Naive thymus-derived CD4-positive, alpha-beta T cell (primary cell): ENCODE data around the gene TMEM72. TPM values are rescaled to one million over a fixed set of nuclear protein-coding genes. Genes with fewer than 3 reads are reported as not detected.

Experiments
- ATAC-seq: fragments of 150-1000 bp; cut with Tn5 transposase; 2 replicates; pipeline ENCODE4 v1.10.0; 2021; ENCODE audit warnings: mild to moderate bottlenecking, moderate library complexity
- CTCF ChIA-PET: fragments of 350-600 bp; sonication (Branson Sonifier 250); formaldehyde crosslinking; loops from one replicate; lab custom pipeline; 2021; ENCODE audit warnings: antibody characterized with exemption; lab: Charles Lee
- POLR2A ChIA-PET: fragments of 350-600 bp; sonication (Branson Sonifier 250); formaldehyde crosslinking; loops from one replicate; lab custom pipeline; 2021; ENCODE audit warnings: antibody characterized with exemption, inconsistent platforms; lab: Charles Lee
- DNase-seq, 9 donors: peaks; one replicate each; pipeline versions ENCODE4 v3.0.0 to v3.0.0-alpha.2; 2020 to 2022; ENCODE audit warnings: mixed read lengths in 1 of 9
- H3K27ac ChIP-seq: one replicate; pipeline ENCODE4 v1.7.0; 2013; ENCODE audit warnings: mild to moderate bottlenecking, low read depth, low read length, moderate library complexity
- H3K27me3 ChIP-seq, 2 donors: one replicate each; pipeline ENCODE4 v1.7.0; 2013; ENCODE audit warnings: low read length in 2 of 2, mild to moderate bottlenecking in 2 of 2, moderate library complexity in 2 of 2; ENCODE audit not compliant: control insufficient read depth in 2 of 2, insufficient read depth in 2 of 2
- H3K36me3 ChIP-seq, 3 experiments: 1 replicate in 2 of 3; 2 replicates in 1 of 3; pipeline ENCODE4 v1.7.0; 2013; ENCODE audit warnings: low read length in 3 of 3, mild to moderate bottlenecking in 3 of 3, moderate library complexity in 1 of 3; ENCODE audit not compliant: insufficient read depth in 3 of 3, control insufficient read depth in 2 of 3
- H3K4me1 ChIP-seq, 2 donors: one replicate each; pipeline ENCODE4 v1.7.0; 2013; ENCODE audit warnings: low read length in 2 of 2, mild to moderate bottlenecking in 2 of 2, moderate library complexity in 1 of 2; ENCODE audit not compliant: control insufficient read depth in 2 of 2, insufficient read depth in 2 of 2
- H3K4me3 ChIP-seq: 2 replicates; pipeline ENCODE4 v1.7.0; 2013; ENCODE audit warnings: mild to moderate bottlenecking, low read length
- H3K9me3 ChIP-seq, 3 experiments: 1 replicate in 2 of 3; 2 replicates in 1 of 3; pipeline ENCODE4 v1.7.0; 2013; ENCODE audit warnings: low read length in 3 of 3; ENCODE audit not compliant: control insufficient read depth in 2 of 3
- H3K27ac Mint-ChIP-seq, 9 donors: one replicate each; pipeline ENCODE4 v1.8.0; 2020 to 2022; ENCODE audit warnings: mixed read lengths in 9 of 9, mild to moderate bottlenecking in 8 of 9, moderate library complexity in 5 of 9, inconsistent platforms in 2 of 9
- H3K27me3 Mint-ChIP-seq, 5 donors: one replicate each; pipeline ENCODE4 v1.8.0; 2021 to 2022; ENCODE audit warnings: mixed read lengths in 5 of 5, mild to moderate bottlenecking in 1 of 5
- H3K36me3 Mint-ChIP-seq, 5 donors: one replicate each; pipeline ENCODE4 v1.8.0; 2020 to 2022; ENCODE audit warnings: mixed read lengths in 5 of 5, mild to moderate bottlenecking in 3 of 5, inconsistent platforms in 1 of 5
- H3K4me1 Mint-ChIP-seq, 7 donors: one replicate each; pipeline ENCODE4 v1.8.0; 2020 to 2022; ENCODE audit warnings: mixed read lengths in 7 of 7, mild to moderate bottlenecking in 3 of 7, inconsistent platforms in 1 of 7
- H3K4me3 Mint-ChIP-seq, 10 donors: one replicate each; pipeline ENCODE4 v1.8.0; 2020 to 2022; ENCODE audit warnings: mild to moderate bottlenecking in 10 of 10, mixed read lengths in 10 of 10, moderate library complexity in 6 of 10, inconsistent platforms in 2 of 10
- H3K9me3 Mint-ChIP-seq, 11 donors: one replicate each; pipeline ENCODE4 v1.8.0; 2020 to 2022; ENCODE audit warnings: mixed read lengths in 11 of 11, mild to moderate bottlenecking in 4 of 11, inconsistent platforms in 1 of 11, moderate library complexity in 1 of 11
- intact Hi-C, 2 donors: fragments of 100-400 bp; cut with micrococcal nuclease; formaldehyde crosslinking; loops; one replicate each; pipeline ENCODE4 v1.15.1; 2023
- polyA plus RNA-seq, 2 donors: library from polyadenylated mRNA; unstranded; fragments of 300-500 nt; fragmentation: Illumina TruSeq; gene quantifications; one replicate each; pipeline ENCODE4 v1.2.3, GENCODE V29; 2021
- total RNA-seq, 6 experiments: library from RNA in 5 of 6; stranded (reverse) in 5 of 6; gene quantifications; 1 replicate in 5 of 6; 2 replicates in 1 of 6; pipeline ENCODE4 v1.2.3 and lab custom pipeline; 2021 to 2026

Gene TMEM72
- total and polyA plus RNA-seq, 7 experiments from 2014 or later: not detected

DNA sequence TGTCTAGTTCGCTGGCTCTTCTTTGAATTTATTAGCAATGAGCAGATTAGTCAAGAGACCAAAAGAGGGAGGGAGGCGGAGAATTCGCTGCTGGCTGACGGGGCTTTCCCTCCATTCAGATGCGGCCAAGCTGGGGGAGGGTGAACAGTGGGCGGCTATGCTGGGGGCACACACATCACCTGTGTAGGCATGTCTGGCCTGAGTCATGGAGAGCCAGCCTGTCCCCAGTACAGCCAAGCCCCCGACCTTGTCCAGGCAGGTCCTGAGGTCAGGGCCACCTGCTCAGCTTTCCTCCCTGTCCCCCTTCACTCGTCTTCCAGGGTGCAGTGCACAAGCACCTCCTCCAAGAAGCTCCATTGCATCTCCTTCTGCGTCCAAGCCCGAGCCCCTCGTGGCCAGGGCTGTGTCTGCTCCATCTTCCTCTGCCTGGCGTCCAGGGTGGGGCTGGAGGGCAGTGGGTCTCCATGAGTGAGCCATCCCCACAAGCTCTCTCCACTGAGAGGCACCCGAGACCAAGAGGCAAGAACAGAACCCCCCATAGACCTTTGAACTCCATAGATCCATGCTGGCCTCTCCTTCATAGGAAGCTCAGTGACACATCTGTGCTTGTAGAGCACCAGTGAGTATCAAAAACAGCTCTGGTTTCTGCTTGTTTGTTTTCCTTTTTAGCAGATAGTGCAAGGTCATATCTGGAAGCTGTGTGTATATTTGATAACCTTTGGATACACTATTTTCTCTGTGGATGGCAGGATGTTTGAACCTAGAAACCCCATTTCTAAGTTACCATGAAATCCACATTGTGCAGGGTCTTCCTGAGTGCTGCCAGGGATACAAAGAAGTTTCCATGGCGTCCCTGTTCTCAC lies 69.4 kb downstream of the TMEM72 start:
- POLR2A ChIA-PET: no interaction called here

DNA sequence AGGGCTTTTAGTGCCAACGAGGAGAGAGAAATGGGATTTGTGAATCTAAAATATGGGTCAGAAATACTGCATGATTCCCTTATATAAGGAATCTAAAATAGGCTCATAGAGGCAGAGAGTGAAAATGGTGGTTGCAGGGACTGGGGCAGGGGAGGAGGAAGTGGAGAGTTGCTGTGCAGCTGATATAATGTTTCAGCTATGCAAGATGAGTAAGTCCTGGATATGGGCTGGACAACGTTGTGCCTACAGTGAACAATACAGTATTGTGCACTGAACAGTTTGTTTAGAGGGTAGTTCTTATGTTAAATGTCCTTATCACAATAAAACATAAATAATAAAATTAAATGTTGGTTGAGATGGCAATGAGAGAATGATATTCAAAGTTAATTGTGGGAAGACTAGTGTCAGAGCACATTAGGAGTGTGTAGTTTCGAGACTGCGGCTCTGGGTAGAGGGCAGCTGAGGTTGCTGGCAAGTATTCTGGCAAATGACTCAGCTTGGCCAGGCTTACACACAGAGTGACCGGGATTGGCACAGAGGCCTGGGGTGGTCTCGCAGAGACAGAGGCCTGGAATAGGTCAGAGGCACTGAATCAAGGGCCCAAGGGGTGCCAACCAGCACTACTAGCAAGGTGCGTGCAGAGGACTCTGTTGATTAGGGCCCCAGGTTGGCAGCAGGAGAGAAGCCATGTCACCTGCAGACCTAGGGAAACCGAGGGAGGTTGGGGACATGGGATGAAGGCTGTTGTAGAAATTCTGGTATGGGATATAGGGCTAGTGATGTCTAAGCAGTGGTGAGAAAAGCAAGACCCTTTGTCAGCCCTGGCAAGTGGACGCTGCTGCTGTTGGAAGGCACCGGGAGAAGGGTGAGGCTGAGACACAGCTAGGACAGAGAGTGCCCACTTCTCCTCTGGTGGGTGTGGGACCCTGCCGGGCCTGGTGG lies 70.3 kb downstream of the TMEM72 start:
- DNase-seq: no peak
- Histone ChIP-seq H3K36me3 (no peaks in the 10 kb centered on the region), H3K27ac (no peak overlapping the region), H3K4me1 (peaks cover 0 to 10% of the 10 kb centered on the region in 2 donors), H3K27me3 (no peaks in the 10 kb centered on the region), H3K4me3 (no peak overlapping the region), H3K9me3 (no peaks in the 10 kb centered on the region)
- H3K4me3 Mint-ChIP-seq: no peak overlapping the region
- POLR2A ChIA-PET: no interaction called here
- H3K27me3 Mint-ChIP-seq: no peaks in the 10 kb centered on the region
- no peak for ATAC-seq
- CTCF ChIA-PET: interaction anchor here (0.6 to 0.7 kb wide), 2 partner anchors 49 to 94 kb away, joined by 3 read pairs; no protein-coding TSS in a partner anchor
- peaks cover 0 to 36% (median 14%) of the 10 kb centered on the region in 7 donors for H3K4me1 Mint-ChIP-seq
- intact Hi-C loops: no loop called here
- no peaks in the 10 kb centered on the region for H3K9me3 Mint-ChIP-seq
- H3K36me3 Mint-ChIP-seq: peaks cover 0 to 5% (median 0%) of the 10 kb centered on the region in 5 donors
- H3K27ac Mint-ChIP-seq: peak overlapping the region in 3 of 9 donors; percentile 4 to 39 (median 28)

More for the DNA sequence above, 69.4 kb downstream of the TMEM72 start:
- DNase-seq (no peak), ATAC-seq (no peak)
- H3K9me3 ChIP-seq: no peaks in the 10 kb centered on the region
- H3K36me3 Mint-ChIP-seq: peaks cover 0 to 5% (median 0%) of the 10 kb centered on the region in 5 donors
- no peak overlapping the region for H3K27ac ChIP-seq
- peak overlapping the region in 4 of 9 donors; percentile 4 to 39 (median 24) for H3K27ac Mint-ChIP-seq
- CTCF ChIA-PET: interaction anchor here (0.6 to 0.7 kb wide), 2 partner anchors 48 to 93 kb away, joined by 3 read pairs; no protein-coding TSS in a partner anchor
- no peak overlapping the region for H3K4me3 Mint-ChIP-seq
- H3K27me3 Mint-ChIP-seq: no peaks in the 10 kb centered on the region
- H3K36me3 ChIP-seq: no peaks in the 10 kb centered on the region
- no peak overlapping the region for H3K4me3 ChIP-seq
- H3K9me3 Mint-ChIP-seq: no peaks in the 10 kb centered on the region
- intact Hi-C loops: no loop called here
- no peaks in the 10 kb centered on the region for H3K27me3 ChIP-seq
- H3K4me1 Mint-ChIP-seq: peaks cover 0 to 36% (median 14%) of the 10 kb centered on the region in 7 donors
- peaks cover 0 to 10% of the 10 kb centered on the region in 2 donors for H3K4me1 ChIP-seq

DNA sequence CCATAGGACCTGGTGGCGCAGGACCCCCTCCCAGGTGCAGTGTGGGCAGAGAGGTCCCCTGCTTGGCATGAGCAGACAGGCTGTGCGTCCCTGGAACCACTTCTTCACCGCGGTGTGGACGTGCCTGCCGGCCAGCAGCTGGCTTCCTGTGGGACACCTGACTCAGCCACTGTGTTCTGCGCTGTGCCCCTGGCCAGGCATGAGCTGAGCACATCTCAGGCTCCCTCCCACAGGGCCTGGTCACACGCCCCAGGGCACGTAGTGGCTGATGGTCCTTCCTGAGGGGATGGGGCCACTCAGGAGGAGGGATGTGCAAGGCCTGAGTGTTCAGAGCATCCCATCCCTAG lies 71.0 kb downstream of the TMEM72 start:
- Histone ChIP-seq H3K36me3 (no peaks in the 10 kb centered on the region), H3K4me1 (peaks cover 0 to 10% of the 10 kb centered on the region in 2 donors), H3K9me3 (no peaks in the 10 kb centered on the region), H3K27me3 (no peaks in the 10 kb centered on the region), H3K27ac (no peak overlapping the region), H3K4me3 (no peak overlapping the region)
- H3K9me3 Mint-ChIP-seq: no peaks in the 10 kb centered on the region
- no peak overlapping the region for H3K4me3 Mint-ChIP-seq
- no peak overlapping the region for H3K27ac Mint-ChIP-seq
- intact Hi-C loops: no loop called here
- peaks cover 0 to 38% (median 11%) of the 10 kb centered on the region in 7 donors for H3K4me1 Mint-ChIP-seq
- no peak for ATAC-seq
- H3K36me3 Mint-ChIP-seq: peaks cover 0 to 5% (median 0%) of the 10 kb centered on the region in 5 donors
- H3K27me3 Mint-ChIP-seq: no peaks in the 10 kb centered on the region
- DNase-seq: no peak
- ChIA-PET POLR2A (no interaction called here), CTCF (interaction anchor here (0.7 kb wide), 1 partner anchor 1753 kb away, joined by 3 read pairs; no protein-coding TSS in a partner anchor)

- no peak overlapping the region for H3K4me3 ChIP-seq
- no peaks in the 10 kb centered on the region for H3K27me3 ChIP-seq
- DNase-seq: no peak
- no peaks in the 10 kb centered on the region for H3K9me3 ChIP-seq
- no peak for ATAC-seq
- intact Hi-C loops: no loop called here
- Mint-ChIP-seq H3K27ac (no peak overlapping the region), H3K9me3 (no peaks in the 10 kb centered on the region), H3K4me3 (no peak overlapping the region), H3K4me1 (peaks cover 0 to 36% (median 10%) of the 10 kb centered on the region in 7 donors), H3K27me3 (no peaks in the 10 kb centered on the region), H3K36me3 (peaks cover 0 to 5% (median 0%) of the 10 kb centered on the region in 5 donors)
- ChIA-PET CTCF (interaction anchor here (0.7 kb wide), 1 partner anchor 1753 kb away, joined by 3 read pairs; no protein-coding TSS in a partner anchor), POLR2A (no interaction called here)
- H3K27ac ChIP-seq: no peak overlapping the region
- no peaks in the 10 kb centered on the region for H3K36me3 ChIP-seq
- peaks cover 0 to 10% of the 10 kb centered on the region in 2 donors for H3K4me1 ChIP-seq
Measured at GRCh38 chr10:44982496-44982895, 71.4 kb downstream of the TMEM72 start.

DNA sequence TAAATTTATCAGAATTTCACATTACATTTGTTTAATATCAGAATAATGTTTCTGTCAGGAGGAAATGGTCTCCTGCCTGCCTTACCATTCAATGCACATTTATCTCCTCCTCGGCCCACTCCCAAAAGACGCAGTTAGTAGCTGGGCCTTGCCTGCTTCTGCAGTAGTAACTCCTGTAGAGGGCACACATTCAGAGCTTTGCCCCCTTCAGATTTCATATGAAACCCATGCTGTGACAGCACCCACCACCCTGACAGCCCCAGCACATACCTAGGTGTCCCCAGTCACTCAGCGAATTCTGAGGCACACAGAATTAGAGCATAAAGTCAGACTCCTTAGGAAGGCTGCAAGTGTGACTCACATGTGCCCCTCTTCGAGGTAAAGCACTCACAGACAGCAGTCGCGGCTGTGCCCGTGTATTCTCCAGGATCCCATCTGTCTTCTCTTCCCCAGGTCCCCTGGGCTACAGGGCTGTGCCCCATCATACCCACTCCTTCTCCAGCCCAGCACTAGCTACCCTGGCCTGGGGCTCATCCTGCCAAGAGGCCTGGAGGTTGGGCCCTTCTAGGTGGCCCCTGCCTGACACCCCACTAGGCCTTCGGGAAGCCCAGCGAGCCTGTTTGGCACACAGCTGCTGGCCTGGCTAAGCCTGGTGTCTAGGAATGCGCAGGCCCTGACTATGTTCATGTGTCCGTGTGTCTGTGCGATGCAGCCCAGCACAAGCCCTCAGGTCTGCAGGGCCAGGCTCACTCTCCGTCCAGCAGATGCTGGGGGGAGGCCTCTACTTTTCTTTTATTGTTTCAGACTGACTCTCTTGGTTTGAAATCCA lies 72.1 kb downstream of the TMEM72 start:
- H3K27ac Mint-ChIP-seq: no peak overlapping the region
- Histone ChIP-seq H3K36me3 (no peaks in the 10 kb centered on the region), H3K4me3 (no peak overlapping the region), H3K27me3 (no peaks in the 10 kb centered on the region), H3K9me3 (no peaks in the 10 kb centered on the region), H3K4me1 (peaks cover 0 to 7% of the 10 kb centered on the region in 2 donors), H3K27ac (no peak overlapping the region)
- POLR2A ChIA-PET: no interaction called here
- H3K4me1 Mint-ChIP-seq: peaks cover 0 to 33% (median 6%) of the 10 kb centered on the region in 7 donors
- no peak for DNase-seq
- ATAC-seq: no peak
- CTCF ChIA-PET: no interaction called here
- H3K9me3 Mint-ChIP-seq: no peaks in the 10 kb centered on the region
- peaks cover 0 to 5% (median 0%) of the 10 kb centered on the region in 5 donors for H3K36me3 Mint-ChIP-seq
- H3K4me3 Mint-ChIP-seq: no peak overlapping the region
- H3K27me3 Mint-ChIP-seq: no peaks in the 10 kb centered on the region
- intact Hi-C loops: no loop called here

DNA sequence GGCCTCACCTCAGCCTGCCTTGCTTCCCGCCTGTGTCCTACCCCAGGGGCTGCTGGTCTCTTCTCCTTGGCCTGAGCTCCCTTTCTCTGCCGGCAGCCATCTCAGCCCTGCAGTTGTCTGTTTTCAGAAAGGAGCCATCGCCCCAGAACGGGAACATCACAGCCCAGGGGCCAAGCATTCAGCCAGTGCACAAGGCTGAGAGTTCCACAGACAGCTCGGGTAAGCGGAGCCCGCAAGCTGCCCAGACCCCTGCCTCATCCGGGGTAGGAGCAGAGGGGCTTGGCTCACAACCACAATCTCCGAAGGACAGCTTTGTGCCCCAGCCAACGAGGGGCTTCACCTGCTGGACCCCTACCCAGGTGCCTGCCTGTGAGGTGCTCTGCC lies 72.8 kb downstream of the TMEM72 start:
- H3K9me3 Mint-ChIP-seq: no peaks in the 10 kb centered on the region

More for the DNA sequence above, 72.8 kb downstream of the TMEM72 start:
- Mint-ChIP-seq H3K4me1 (peaks cover 0 to 27% (median 4%) of the 10 kb centered on the region in 7 donors), H3K27me3 (peaks cover 0 to 4% (median 0%) of the 10 kb centered on the region in 5 donors), H3K36me3 (peaks cover 0 to 5% (median 0%) of the 10 kb centered on the region in 5 donors), H3K27ac (no peak overlapping the region), H3K4me3 (no peak overlapping the region)
- Histone ChIP-seq H3K4me1 (peaks cover 0 to 3% of the 10 kb centered on the region in 2 donors), H3K9me3 (no peaks in the 10 kb centered on the region), H3K27me3 (no peaks in the 10 kb centered on the region), H3K4me3 (no peak overlapping the region), H3K27ac (no peak overlapping the region), H3K36me3 (no peaks in the 10 kb centered on the region)
- ATAC-seq (no peak), DNase-seq (no peak)
- ChIA-PET POLR2A (no interaction called here), CTCF (no interaction called here)
- intact Hi-C loops: no loop called here
